ENCODE results near the gene HSPA4.

DNA sequence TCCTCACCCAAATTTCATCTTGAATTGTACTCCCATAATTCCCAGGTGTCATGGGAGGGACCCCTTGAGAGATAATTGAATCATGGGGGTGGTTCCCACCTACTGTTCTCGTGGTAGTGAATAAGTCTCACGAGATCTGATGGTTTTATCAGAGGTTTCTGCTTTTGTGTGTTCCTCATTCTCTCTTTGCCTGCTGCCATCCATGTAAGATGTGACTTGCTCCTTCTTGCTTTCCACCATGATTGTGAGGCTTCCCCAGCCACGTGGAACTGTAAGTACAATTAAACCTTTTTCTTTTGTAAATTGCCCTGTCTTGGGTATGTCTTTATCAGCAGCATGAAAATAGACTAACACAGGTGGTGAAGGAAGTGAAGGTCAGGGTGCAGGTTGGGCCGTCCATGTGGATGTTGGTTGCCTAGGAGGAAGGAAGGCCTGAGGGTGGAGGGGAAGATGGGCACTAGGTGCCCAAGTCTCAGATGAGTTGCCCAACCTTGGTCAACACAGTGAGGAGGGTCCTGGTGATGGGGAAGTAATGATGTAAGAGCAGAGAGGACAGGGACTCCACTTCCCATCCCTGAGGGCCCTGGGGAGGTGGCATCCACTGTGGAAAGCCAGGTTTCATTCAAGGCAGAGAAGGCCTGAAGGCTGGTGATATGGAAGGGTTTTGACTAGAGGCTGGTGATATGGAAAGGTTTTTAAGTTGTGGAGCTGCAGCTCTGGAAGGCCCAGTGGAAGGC is 92.6 kb downstream of the HSPA4 start:
- TF ChIP-seq CTCF (IDR thresholded peaks at IDR 0.05), result no peak
- TF ChIP-seq POLR2A (IDR thresholded peaks at IDR 0.05), result no peak
- TF ChIP-seq EP300 (IDR thresholded peaks at IDR 0.05), result no peak
